ENCODE measurements around the gene CHST5. TPM values are rescaled to one million over a fixed set of nuclear protein-coding genes. Genes with fewer than 3 reads are reported as not detected.
A peak's percentile ranks its signal among the peaks of the same experiment; 100 is the strongest.

Gene CHST5
- total and polyA plus RNA-seq, 5 donors from 2014 or later, result not detected

- Histone ChIP-seq H3K4me1 (ENCODE audit: control insufficient read depth, insufficient read depth, low read length, poor library complexity, severe bottlenecking) (peaks cover 17% of the 10 kb centered on the region), H3K27ac (ENCODE audit: insufficient read depth, low read length, poor library complexity, severe bottlenecking) (no peak overlapping the region), H3K27me3 (ENCODE audit: control insufficient read depth, insufficient read depth, low read length) (peaks cover 10% of the 10 kb centered on the region), H3K4me3 (ENCODE audit: low read depth, low read length) (no peak overlapping the region), H3K9me3 (ENCODE audit: control insufficient read depth in 2 of 2, low read length in 2 of 2) (no peaks in the 10 kb centered on the region), H3K36me3 (ENCODE audit: control insufficient read depth, insufficient read depth, low read length) (no peaks in the 10 kb centered on the region)
- Mint-ChIP-seq H3K4me3 (peak overlapping the region in 1 of 4 donors; percentile 7), H3K27me3 (peaks cover 31% of the 10 kb centered on the region), H3K4me1 (peaks cover 2 to 15% (median 8%) of the 10 kb centered on the region in 4 donors), H3K9me3 (no peaks in the 10 kb centered on the region), H3K27ac (no peak overlapping the region), H3K36me3 (no peaks in the 10 kb centered on the region)
- ATAC-seq (ENCODE audit: low read depth in 2 of 2) (no peak), DNase-seq (no peak)
Observed at GRCh38 chr16:75559564-75560372, 23.9 kb upstream of the CHST5 start.

- peak overlapping the region in 1 of 4 donors; percentile 32 for H3K4me3 Mint-ChIP-seq
- H3K27ac Mint-ChIP-seq, result no peak overlapping the region
- Histone ChIP-seq H3K36me3 (ENCODE audit: control insufficient read depth, insufficient read depth, low read length) (no peaks in the 10 kb centered on the region), H3K4me3 (ENCODE audit: low read depth, low read length) (no peak overlapping the region), H3K4me1 (ENCODE audit: control insufficient read depth, insufficient read depth, low read length, poor library complexity, severe bottlenecking) (peaks cover 16% of the 10 kb centered on the region), H3K27ac (ENCODE audit: insufficient read depth, low read length, poor library complexity, severe bottlenecking) (no peak overlapping the region), H3K27me3 (ENCODE audit: control insufficient read depth, insufficient read depth, low read length) (peaks cover 8% of the 10 kb centered on the region), H3K9me3 (ENCODE audit: control insufficient read depth in 2 of 2, low read length in 2 of 2) (no peaks in the 10 kb centered on the region)
- ATAC-seq (ENCODE audit: low read depth in 2 of 2) (no peak), DNase-seq (no peak)
- H3K36me3 Mint-ChIP-seq, result no peaks in the 10 kb centered on the region
- H3K27me3 Mint-ChIP-seq, result peaks cover 30% of the 10 kb centered on the region
- peaks cover 2 to 14% (median 8%) of the 10 kb centered on the region in 4 donors for H3K4me1 Mint-ChIP-seq
- H3K9me3 Mint-ChIP-seq, result no peaks in the 10 kb centered on the region
Observed at GRCh38 chr16:75558846-75559401, 23.0 kb upstream of the CHST5 start.

GRCh38 chr16:75556431-75556950, 20.6 kb upstream of the CHST5 start:
- H3K4me3 Mint-ChIP-seq, result peak overlapping the region; percentile 79 to 89 (median 85)
- H3K27ac ChIP-seq (ENCODE audit: insufficient read depth, low read length, poor library complexity, severe bottlenecking), result peak overlapping the region; percentile 84
- no peaks in the 10 kb centered on the region for H3K36me3 ChIP-seq (ENCODE audit: control insufficient read depth, insufficient read depth, low read length)

GRCh38 chr16:75555707-75556430, 20.0 kb upstream of the CHST5 start, which contains the start of gene TMEM231:
TSS of gene TMEM231 (minus strand) at chr16:75556252. CDS start at chr16:75556209, 43 bp downstream.
- H3K9me3 Mint-ChIP-seq, result no peaks in the 10 kb centered on the region
- ATAC-seq (ENCODE audit: low read depth in 2 of 2), result peak; percentile 98
- H3K27me3 Mint-ChIP-seq, result peaks cover 18% of the 10 kb centered on the region
- peak within 1 kb of the TSS; percentile 79 to 89 (median 85) for H3K4me3 Mint-ChIP-seq
- H3K4me1 Mint-ChIP-seq, result peaks cover 2 to 14% (median 8%) of the 10 kb centered on the region in 4 donors
- no peaks in the 10 kb centered on the region for H3K36me3 Mint-ChIP-seq
- DNase-seq, result peak; percentile 94 to 97 (median 95)
- Histone ChIP-seq H3K9me3 (ENCODE audit: control insufficient read depth in 2 of 2, low read length in 2 of 2) (no peaks in the 10 kb centered on the region), H3K27me3 (ENCODE audit: control insufficient read depth, insufficient read depth, low read length) (peaks cover 9% of the 10 kb centered on the region), H3K4me3 (ENCODE audit: low read depth, low read length) (peak within 1 kb of the TSS; percentile 72), H3K4me1 (ENCODE audit: control insufficient read depth, insufficient read depth, low read length, poor library complexity, severe bottlenecking) (peaks cover 16% of the 10 kb centered on the region), H3K36me3 (ENCODE audit: control insufficient read depth, insufficient read depth, low read length) (no peaks in the 10 kb centered on the region), H3K27ac (ENCODE audit: insufficient read depth, low read length, poor library complexity, severe bottlenecking) (peak within 1 kb of the TSS; percentile 84)
- peak within 1 kb of the TSS; percentile 72 to 85 (median 83) for H3K27ac Mint-ChIP-seq

More at GRCh38 chr16:75556431-75556950, 20.6 kb upstream of the CHST5 start:
- DNase-seq (no peak), ATAC-seq (ENCODE audit: low read depth in 2 of 2) (no peak)
- Mint-ChIP-seq H3K27ac (peak overlapping the region; percentile 72 to 85 (median 83)), H3K36me3 (no peaks in the 10 kb centered on the region), H3K27me3 (peaks cover 24% of the 10 kb centered on the region), H3K4me1 (peaks cover 2 to 14% (median 8%) of the 10 kb centered on the region in 4 donors), H3K9me3 (no peaks in the 10 kb centered on the region)
- Histone ChIP-seq H3K4me1 (ENCODE audit: control insufficient read depth, insufficient read depth, low read length, poor library complexity, severe bottlenecking) (peaks cover 16% of the 10 kb centered on the region), H3K9me3 (ENCODE audit: control insufficient read depth in 2 of 2, low read length in 2 of 2) (no peaks in the 10 kb centered on the region), H3K4me3 (ENCODE audit: low read depth, low read length) (peak overlapping the region; percentile 72), H3K27me3 (ENCODE audit: control insufficient read depth, insufficient read depth, low read length) (peaks cover 11% of the 10 kb centered on the region)

- Mint-ChIP-seq H3K9me3 (no peaks in the 10 kb centered on the region), H3K36me3 (no peaks in the 10 kb centered on the region), H3K4me3 (peak overlapping the region; percentile 79 to 89 (median 85)), H3K27ac (peak overlapping the region; percentile 31 to 72 (median 52)), H3K27me3 (peaks cover 14% of the 10 kb centered on the region), H3K4me1 (peaks cover 2 to 14% (median 8%) of the 10 kb centered on the region in 4 donors)
- peak overlapping the region; percentile 84 for H3K27ac ChIP-seq (ENCODE audit: insufficient read depth, low read length, poor library complexity, severe bottlenecking)
- no peaks in the 10 kb centered on the region for H3K9me3 ChIP-seq (ENCODE audit: control insufficient read depth in 2 of 2, low read length in 2 of 2)
- peak overlapping the region; percentile 41 for H3K4me3 ChIP-seq (ENCODE audit: low read depth, low read length)
- peaks cover 9% of the 10 kb centered on the region for H3K27me3 ChIP-seq (ENCODE audit: control insufficient read depth, insufficient read depth, low read length)
- peaks cover 16% of the 10 kb centered on the region for H3K4me1 ChIP-seq (ENCODE audit: control insufficient read depth, insufficient read depth, low read length, poor library complexity, severe bottlenecking)
- DNase-seq, result peak in 1 of 3 donors; percentile 10
- no peak for ATAC-seq (ENCODE audit: low read depth in 2 of 2)
- H3K36me3 ChIP-seq (ENCODE audit: control insufficient read depth, insufficient read depth, low read length), result no peaks in the 10 kb centered on the region
Observed at GRCh38 chr16:75555213-75555706, 19.4 kb upstream of the CHST5 start.

GRCh38 chr16:75552951-75553350, 17.0 kb upstream of the CHST5 start:
- no peak overlapping the region for H3K27ac ChIP-seq (ENCODE audit: insufficient read depth, low read length, poor library complexity, severe bottlenecking)
- no peaks in the 10 kb centered on the region for H3K36me3 Mint-ChIP-seq
- H3K4me1 Mint-ChIP-seq, result peaks cover 2 to 17% (median 8%) of the 10 kb centered on the region in 4 donors
- ATAC-seq (ENCODE audit: low read depth in 2 of 2) (no peak), DNase-seq (no peak)
- H3K4me3 Mint-ChIP-seq, result peak overlapping the region in 1 of 4 donors; percentile 40
- H3K27me3 Mint-ChIP-seq, result peaks cover 14% of the 10 kb centered on the region
- no peaks in the 10 kb centered on the region for H3K9me3 Mint-ChIP-seq
- peaks cover 16% of the 10 kb centered on the region for H3K4me1 ChIP-seq (ENCODE audit: control insufficient read depth, insufficient read depth, low read length, poor library complexity, severe bottlenecking)
- H3K36me3 ChIP-seq (ENCODE audit: control insufficient read depth, insufficient read depth, low read length), result no peaks in the 10 kb centered on the region
- H3K27ac Mint-ChIP-seq, result no peak overlapping the region
- H3K27me3 ChIP-seq (ENCODE audit: control insufficient read depth, insufficient read depth, low read length), result peaks cover 6% of the 10 kb centered on the region
- H3K4me3 ChIP-seq (ENCODE audit: low read depth, low read length), result no peak overlapping the region
- no peaks in the 10 kb centered on the region for H3K9me3 ChIP-seq (ENCODE audit: control insufficient read depth in 2 of 2, low read length in 2 of 2)

- ATAC-seq (ENCODE audit: low read depth in 2 of 2), result peak in 1 of 2 donors; percentile 16
- no peaks in the 10 kb centered on the region for H3K36me3 Mint-ChIP-seq
Observed at GRCh38 chr16:75550211-75550662, 14.3 kb upstream of the CHST5 start.

More at GRCh38 chr16:75550211-75550662, 14.3 kb upstream of the CHST5 start:
- H3K27ac Mint-ChIP-seq, result no peak overlapping the region
- H3K4me1 Mint-ChIP-seq, result peaks cover 0 to 4% (median 0%) of the 10 kb centered on the region in 4 donors
- Histone ChIP-seq H3K27me3 (ENCODE audit: control insufficient read depth, insufficient read depth, low read length) (peaks cover 6% of the 10 kb centered on the region), H3K4me1 (ENCODE audit: control insufficient read depth, insufficient read depth, low read length, poor library complexity, severe bottlenecking) (peaks cover 3% of the 10 kb centered on the region), H3K27ac (ENCODE audit: insufficient read depth, low read length, poor library complexity, severe bottlenecking) (no peak overlapping the region), H3K36me3 (ENCODE audit: control insufficient read depth, insufficient read depth, low read length) (no peaks in the 10 kb centered on the region), H3K4me3 (ENCODE audit: low read depth, low read length) (no peak overlapping the region), H3K9me3 (ENCODE audit: control insufficient read depth in 2 of 2, low read length in 2 of 2) (no peaks in the 10 kb centered on the region)
- H3K4me3 Mint-ChIP-seq, result no peak overlapping the region
- DNase-seq, result peak in 1 of 3 donors; percentile 40
- peaks cover 0 to 2% (median 0%) of the 10 kb centered on the region in 7 donors for H3K9me3 Mint-ChIP-seq
- H3K27me3 Mint-ChIP-seq, result peaks cover 14% of the 10 kb centered on the region

Measured in CD4-positive, CD25-positive, alpha-beta regulatory T cell (primary cell).